Measurements from ENCODE around the gene PIK3R1.

The PIK3R1 gene

GRCh38 chr5:68240771-68241170 is 25.2 kb downstream of the PIK3R1 start:
- no peak for TF ChIP-seq CTCF (IDR thresholded peaks at IDR 0.05; ENCODE audit: insufficient read depth, low read depth, low read length, missing control alignments)
- DNase-seq (ENCODE audit: low read depth): no peak

GRCh38 chr5:68242743-68243142 is 27.2 kb downstream of the PIK3R1 start:
- TF ChIP-seq CTCF (IDR thresholded peaks at IDR 0.05; ENCODE audit: insufficient read depth, low read depth, low read length, missing control alignments): no peak
- no peak for DNase-seq (ENCODE audit: low read depth)
- no peak overlapping the region for H3K4me3 ChIP-seq (ENCODE audit: low read depth, low read length)

More at GRCh38 chr5:68240771-68241170, 25.2 kb downstream of the PIK3R1 start:
- H3K4me3 ChIP-seq (ENCODE audit: low read depth, low read length): no peak overlapping the region

- no peak overlapping the region for H3K4me3 ChIP-seq (ENCODE audit: low read depth, low read length)
- no peak for TF ChIP-seq CTCF (IDR thresholded peaks at IDR 0.05; ENCODE audit: insufficient read depth, low read depth, low read length, missing control alignments)
- DNase-seq (ENCODE audit: low read depth): no peak
These were observed 27.7 kb downstream of the PIK3R1 start for GRCh38 chr5:68243251-68243650.

- no peak overlapping the region for H3K4me3 ChIP-seq (ENCODE audit: low read depth, low read length)
- TF ChIP-seq CTCF (IDR thresholded peaks at IDR 0.05; ENCODE audit: insufficient read depth, low read depth, low read length, missing control alignments): no peak
- DNase-seq (ENCODE audit: low read depth): no peak
These were observed 28.1 kb downstream of the PIK3R1 start for GRCh38 chr5:68243681-68244080.

GRCh38 chr5:68245319-68245718 is 29.8 kb downstream of the PIK3R1 start:
- no peak overlapping the region for H3K4me3 ChIP-seq (ENCODE audit: low read depth, low read length)
- TF ChIP-seq CTCF (IDR thresholded peaks at IDR 0.05; ENCODE audit: insufficient read depth, low read depth, low read length, missing control alignments): no peak
- DNase-seq (ENCODE audit: low read depth): no peak

- H3K4me3 ChIP-seq (ENCODE audit: low read depth, low read length): no peak overlapping the region
- peak; percentile 19 for TF ChIP-seq CTCF (IDR thresholded peaks at IDR 0.05; ENCODE audit: insufficient read depth, low read depth, low read length, missing control alignments)
- DNase-seq (ENCODE audit: low read depth): peak; percentile 11
These were observed 31.2 kb downstream of the PIK3R1 start for GRCh38 chr5:68246802-68247201.

- TF ChIP-seq CTCF (IDR thresholded peaks at IDR 0.05; ENCODE audit: insufficient read depth, low read depth, low read length, missing control alignments): no peak
- H3K4me3 ChIP-seq (ENCODE audit: low read depth, low read length): no peak overlapping the region
- DNase-seq (ENCODE audit: low read depth): no peak
These were observed 32.1 kb downstream of the PIK3R1 start for GRCh38 chr5:68247627-68248026.
